ENCODE results near the gene ATXN10.

GRCh38 chr22:45880716-45881523, 209.3 kb downstream of the ATXN10 start:
- TF ChIP-seq SP1 (IDR thresholded peaks at IDR 0.05) (no peak), NFRKB (IDR thresholded peaks at IDR 0.05) (no peak), ZNF384 (IDR thresholded peaks at IDR 0.05) (no peak), ELF4 (IDR thresholded peaks at IDR 0.05) (no peak), FOXM1 (IDR thresholded peaks at IDR 0.05; ENCODE audit: borderline replicate concordance) (no peak), FOXK2 (IDR thresholded peaks at IDR 0.05) (no peak), SUZ12 (IDR thresholded peaks at IDR 0.05) (no peak), TARDBP (IDR thresholded peaks at IDR 0.05) (no peak), BHLHE40 (IDR thresholded peaks at IDR 0.05; ENCODE audit: borderline replicate concordance) (no peak), FOXA1 (IDR thresholded peaks at IDR 0.05) (no peak), PKNOX1 (IDR thresholded peaks at IDR 0.05) (no peak), LEF1 (IDR thresholded peaks at IDR 0.05; ENCODE audit: borderline replicate concordance) (no peak), ARNT (IDR thresholded peaks at IDR 0.05) (no peak)
